Stimulated activated CD8-positive, alpha-beta memory T cell treated with anti-CD3 and anti-CD28 coated beads, Interleukin-12 subunit alpha, Interleukin-12 subunit beta, amount 100 ng/mL, for 1 hour (primary cell): ENCODE data around the gene ARHGAP26.

Source experiments
- DNase-seq: peaks from one replicate; pipeline ENCODE4 v3.0.0-alpha.2; 2020; ENCODE audit warnings: low read depth

Gene ARHGAP26

GRCh38 chr5:142814122-142814521 lies 43.9 kb downstream of the ARHGAP26 start:
- no peak for DNase-seq

DNA sequence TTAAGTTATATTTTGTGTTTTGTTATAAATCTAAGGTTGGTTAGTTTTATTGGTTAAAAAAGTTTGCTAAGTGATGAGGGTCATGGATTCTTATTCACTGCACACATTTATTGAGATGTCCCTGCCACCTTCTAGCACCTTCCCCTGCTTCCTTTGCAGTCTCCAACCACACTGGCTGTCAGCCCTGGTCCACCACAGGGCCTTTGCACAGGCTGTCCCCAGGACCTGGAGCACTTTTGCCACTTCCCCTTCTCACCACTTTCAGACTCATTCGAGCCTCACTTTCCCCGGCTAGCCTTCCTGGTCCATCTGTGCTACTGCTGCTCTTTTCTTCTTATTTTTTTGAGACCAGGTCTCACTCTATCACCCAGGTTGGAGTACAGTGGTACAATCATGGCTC lies 45.3 kb downstream of the ARHGAP26 start:
- DNase-seq: no peak

DNA sequence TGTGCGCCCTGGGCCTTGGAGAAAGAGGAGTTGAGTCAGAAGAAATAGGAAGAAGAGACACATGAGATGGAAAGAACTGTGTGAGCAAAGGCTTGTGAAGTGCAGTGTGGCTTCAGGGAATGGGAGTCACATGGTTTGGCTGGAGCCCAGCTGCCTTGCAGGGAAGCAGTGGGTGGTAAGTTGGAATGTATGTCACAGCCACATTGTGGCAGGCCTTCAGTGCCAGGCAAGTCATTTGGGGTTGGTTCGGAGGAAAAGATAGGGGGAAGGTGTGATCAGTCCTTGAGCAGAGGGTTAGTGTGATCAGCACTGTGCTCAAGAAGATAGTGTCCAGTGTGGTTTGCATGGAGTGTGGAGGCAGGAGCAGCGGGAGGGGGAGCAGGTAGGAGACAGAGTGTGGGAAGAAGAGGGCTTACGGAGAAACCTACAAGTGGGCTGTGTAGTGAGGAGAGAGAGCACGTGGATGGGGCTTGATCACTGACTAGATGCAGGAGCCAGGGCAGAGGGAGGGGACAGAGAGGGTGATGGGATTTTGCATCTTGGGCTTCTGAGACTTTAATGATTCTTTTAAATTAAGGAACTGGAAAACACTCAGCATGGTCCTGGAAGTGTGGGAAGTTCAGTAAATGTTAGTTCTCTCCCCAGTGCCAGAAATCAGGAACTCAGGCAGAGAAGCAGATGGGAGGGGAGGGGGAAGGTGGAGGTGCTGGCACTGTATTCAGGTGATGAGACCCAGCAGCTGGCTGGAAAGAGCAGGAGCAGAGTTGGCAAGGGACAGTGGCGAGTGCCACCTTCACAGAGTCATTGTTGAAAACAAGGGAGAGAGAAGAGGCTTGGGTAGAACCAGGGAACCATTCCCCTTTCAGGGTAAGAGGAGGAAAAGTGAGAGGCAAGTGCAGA lies 46.6 kb downstream of the ARHGAP26 start:
- no peak for DNase-seq

DNA sequence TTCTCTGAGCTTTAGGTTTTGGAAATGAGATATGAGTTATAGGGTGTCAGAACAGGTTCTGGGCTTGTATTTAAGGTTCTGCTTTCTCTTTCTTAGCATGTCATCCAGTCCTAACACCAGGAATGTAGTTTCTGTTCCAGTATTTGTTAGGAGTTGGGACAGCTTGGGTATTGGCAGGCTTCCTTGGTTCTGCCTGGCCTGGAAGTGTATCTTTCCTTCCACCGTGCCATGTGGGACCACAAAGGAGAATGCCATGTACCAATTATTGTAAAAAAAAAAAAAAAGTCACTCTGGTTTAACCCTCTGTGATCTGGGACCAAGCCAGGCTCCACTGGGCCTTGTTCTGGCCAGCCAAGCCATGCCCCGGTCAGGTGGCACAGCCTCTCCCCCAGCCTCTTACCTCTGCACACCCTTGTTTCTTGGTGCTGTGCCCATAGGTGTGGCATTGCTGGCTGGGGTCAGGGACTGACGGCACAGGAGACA lies 47.8 kb downstream of the ARHGAP26 start:
- no peak for DNase-seq

DNA sequence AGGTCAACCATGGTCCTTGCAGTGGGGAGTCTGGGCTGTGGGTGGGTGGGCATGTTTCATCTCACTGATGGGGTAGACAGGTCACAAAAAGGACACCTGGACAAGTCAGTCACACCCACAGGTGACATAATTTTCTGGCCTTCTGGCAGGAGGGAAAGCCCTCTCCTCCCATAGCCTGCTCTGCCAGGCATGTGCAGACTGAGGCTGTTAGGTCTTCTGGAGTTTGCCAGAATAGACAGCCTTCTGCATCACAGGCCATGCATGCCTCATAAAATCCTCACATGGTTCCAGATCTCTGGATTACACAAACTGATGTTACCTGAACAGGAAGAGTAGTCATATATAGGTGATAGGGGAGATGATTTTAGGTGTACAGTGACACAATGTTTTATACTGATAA lies 49.1 kb downstream of the ARHGAP26 start:
- DNase-seq: no peak

DNA sequence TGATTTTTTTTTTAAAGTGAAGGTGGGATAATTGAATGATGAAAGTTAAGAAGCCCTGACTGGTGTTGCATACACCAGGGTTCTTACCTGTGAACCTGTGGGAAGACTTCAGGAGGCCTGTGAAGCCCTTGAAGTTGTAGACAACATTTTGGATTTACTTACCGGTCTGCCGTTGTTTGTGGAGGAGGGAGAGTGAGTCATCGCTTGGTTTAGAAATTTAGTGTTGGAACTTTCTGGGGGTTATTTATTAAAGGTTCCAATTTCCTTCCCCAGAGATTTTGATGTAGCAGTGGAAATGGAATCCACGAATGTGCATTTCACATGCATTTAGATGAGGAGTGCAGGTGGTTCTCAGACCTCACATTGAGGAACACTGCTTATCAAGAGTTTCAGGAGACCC lies 49.6 kb downstream of the ARHGAP26 start:
- no peak for DNase-seq

- DNase-seq: no peak
These were observed 50.3 kb downstream of the ARHGAP26 start for GRCh38 chr5:142820447-142820846.

GRCh38 chr5:142821034-142821732 lies 51.0 kb downstream of the ARHGAP26 start:
- no peak for DNase-seq

- DNase-seq: no peak
These were observed 51.7 kb downstream of the ARHGAP26 start for GRCh38 chr5:142821733-142822487.

- no peak for DNase-seq
These were observed 52.9 kb downstream of the ARHGAP26 start for GRCh38 chr5:142823126-142823525.

- no peak for DNase-seq
These were observed 53.6 kb downstream of the ARHGAP26 start for GRCh38 chr5:142823806-142824205.

DNA sequence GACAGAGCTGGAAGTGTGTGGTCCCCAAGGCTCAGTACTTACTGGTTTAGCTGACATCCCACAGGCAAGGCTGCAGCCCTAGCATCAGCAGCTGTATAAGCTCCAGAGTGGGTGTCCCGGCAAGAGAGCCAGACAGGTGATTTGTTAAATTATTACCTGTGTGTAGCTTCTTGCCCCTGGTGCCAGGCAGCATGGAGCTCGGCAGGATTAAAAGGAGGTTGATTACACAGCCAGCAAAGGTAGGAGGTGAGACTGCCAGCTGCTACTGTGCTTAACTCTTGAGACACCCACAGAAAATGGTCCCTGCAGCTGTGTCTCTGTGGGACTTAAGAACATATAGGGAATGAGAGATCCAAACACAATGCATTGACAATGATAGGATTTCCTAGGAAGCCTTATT lies 54.2 kb downstream of the ARHGAP26 start:
- no peak for DNase-seq

DNA sequence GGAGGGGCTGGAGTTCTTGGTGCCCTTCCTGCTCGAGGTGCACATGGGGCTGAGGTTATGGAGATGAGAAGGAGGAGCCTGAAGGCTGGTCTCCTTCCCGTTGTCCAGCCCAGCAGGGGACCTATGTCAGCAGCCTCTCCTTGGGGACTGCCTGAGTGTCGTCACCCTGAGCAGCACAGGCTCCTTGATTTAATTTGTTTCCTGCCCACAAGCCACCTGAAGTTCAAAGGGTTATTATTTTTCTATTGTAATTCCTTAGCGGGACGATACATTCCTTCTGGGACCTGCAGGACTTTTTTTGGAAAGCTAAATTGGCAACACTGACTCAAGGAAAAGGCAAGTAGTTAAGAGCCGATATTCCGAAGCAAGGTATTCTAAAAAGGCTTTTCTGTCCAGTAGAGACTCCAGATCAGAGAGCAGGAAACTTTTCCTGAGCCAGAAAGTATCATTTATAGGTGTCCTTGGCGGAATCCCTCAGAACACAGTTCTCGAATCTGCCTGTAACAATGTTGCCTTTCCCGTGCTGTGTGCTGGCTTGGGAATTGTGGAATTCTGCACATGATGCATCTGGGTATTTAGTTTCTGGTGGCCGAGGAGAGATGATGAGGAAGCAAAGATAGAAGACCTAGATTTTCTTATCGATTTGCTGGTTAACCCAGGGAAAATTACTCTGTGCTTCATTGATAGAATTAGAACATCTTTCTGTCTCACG lies 55.4 kb downstream of the ARHGAP26 start:
- no peak for DNase-seq

DNA sequence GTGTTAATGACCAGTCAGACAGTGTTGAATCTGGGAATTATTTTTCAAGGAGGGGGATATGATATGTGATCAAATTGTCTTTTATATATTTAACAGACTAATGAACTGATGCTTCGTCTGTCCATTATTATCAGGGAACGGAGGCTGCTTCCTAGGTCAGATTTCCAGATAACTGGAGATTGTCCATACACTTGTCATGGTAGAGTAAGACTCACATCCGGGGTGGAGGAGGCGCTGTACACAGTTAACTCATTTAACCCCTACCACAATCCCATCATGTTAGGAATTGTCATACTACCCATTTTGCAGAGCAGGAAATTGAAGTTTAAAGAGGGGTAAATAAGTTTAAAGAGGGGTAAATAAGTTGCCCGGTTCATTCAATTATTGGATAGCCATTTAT lies 55.9 kb downstream of the ARHGAP26 start:
- no peak for DNase-seq

DNA sequence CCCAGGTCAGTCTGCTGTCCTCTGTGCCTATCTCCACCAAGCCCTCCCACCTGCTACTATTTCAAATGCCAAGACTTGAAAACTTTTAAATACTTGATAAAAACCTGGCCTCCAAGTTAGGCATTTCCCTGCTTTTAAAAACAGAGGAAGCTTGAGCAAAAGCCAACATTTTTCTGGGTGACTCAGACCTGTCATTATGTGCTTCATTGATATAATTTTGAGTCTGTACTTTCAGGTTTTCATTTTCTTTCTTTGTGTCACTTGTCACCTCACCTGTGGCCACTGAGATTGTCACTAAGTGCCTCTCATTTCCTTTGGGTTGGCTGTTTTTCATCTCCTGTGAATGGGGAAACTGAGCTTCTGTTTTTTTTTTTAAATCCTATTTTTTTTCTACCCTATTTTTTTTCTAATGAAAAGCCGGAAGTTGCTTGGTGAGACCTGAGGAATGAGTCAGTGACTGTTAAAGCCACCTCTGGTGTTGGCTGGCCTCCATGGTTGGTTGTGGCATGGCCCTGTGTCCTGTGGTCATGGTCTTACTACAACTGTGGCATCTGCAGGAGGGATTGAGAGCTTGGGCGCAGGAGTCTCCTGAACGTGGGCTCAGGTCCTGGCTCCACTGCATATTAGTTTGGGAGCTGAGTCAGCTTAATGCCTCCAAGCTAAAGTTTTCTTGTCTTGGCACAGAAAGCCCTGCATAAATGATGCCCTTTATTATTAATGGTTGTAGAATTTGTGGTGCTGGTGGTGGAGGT lies 56.7 kb downstream of the ARHGAP26 start:
- DNase-seq: no peak

GRCh38 chr5:142827934-142828576 lies 57.9 kb downstream of the ARHGAP26 start:
- no peak for DNase-seq

GRCh38 chr5:142828797-142829535 lies 58.8 kb downstream of the ARHGAP26 start:
- DNase-seq: no peak

DNA sequence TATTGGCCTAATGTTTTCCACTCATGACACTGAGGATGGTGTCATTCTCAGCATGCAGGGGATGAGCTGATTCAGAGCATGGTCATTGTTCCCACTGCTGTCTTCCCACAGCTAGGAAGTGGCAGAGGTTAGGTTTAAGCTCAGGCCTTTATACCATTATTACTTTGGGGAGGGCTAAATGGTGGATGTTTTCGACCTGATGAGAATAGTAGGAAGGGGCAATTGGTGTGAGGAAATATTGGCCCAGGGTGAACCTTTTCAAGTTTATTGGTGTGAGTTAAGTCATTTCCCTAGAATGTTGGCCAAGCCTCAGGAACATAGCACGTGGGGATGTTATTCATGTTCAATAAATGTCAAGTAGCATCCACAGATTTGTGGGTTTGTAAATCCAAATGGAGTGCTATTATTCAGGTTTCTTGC lies 59.6 kb downstream of the ARHGAP26 start:
- DNase-seq: no peak

DNA sequence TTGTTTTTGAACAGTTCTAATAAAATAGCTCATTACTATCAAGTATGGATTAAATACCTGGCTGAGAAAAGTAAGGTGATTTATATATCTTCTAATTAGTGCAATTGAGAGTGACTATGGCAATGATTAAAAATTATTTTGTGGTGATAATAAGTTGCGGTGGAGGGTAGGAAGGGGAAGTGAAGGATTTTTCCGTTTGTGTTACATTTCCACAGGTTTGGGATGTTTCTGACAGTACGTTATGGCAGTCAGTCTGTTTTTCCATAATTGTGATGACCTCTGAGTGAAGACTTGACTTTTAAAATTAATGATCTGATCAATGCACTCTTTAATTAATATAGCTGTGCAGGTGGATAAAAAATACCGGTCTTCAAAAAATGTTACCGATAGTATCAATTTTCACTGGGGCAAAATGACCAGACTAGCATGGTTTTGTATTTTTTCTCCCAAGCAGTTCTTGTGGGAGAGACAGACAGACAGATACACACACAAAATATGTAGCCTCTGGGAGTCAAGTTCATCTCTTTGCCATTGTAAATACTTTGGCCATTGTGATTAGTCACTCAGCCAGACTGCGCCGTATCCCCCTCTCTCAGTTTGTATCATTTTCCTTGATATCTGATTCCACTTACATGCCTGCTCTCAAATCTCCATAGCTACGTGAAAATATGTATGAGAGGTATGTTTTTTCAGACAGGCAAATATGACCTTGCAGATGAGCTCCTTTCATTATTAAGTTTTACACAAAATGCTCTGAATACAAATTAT lies 60.2 kb downstream of the ARHGAP26 start:
- no peak for DNase-seq
